HG02840 (cell line): Measurements from ENCODE around the gene NOTUM.
A peak's percentile ranks its signal among the peaks of the same experiment; 100 is the strongest.

Experiments
- ATAC-seq: cut with Tn5 transposase; IDR thresholded peaks from one replicate; pipeline ENCODE4 v1.9.1; 2021; ENCODE audit warnings: mild to moderate bottlenecking, moderate library complexity, moderate number of reproducible peaks; ENCODE audit not compliant: unreplicated experiment, low FRiP score

NOTUM gene

DNA sequence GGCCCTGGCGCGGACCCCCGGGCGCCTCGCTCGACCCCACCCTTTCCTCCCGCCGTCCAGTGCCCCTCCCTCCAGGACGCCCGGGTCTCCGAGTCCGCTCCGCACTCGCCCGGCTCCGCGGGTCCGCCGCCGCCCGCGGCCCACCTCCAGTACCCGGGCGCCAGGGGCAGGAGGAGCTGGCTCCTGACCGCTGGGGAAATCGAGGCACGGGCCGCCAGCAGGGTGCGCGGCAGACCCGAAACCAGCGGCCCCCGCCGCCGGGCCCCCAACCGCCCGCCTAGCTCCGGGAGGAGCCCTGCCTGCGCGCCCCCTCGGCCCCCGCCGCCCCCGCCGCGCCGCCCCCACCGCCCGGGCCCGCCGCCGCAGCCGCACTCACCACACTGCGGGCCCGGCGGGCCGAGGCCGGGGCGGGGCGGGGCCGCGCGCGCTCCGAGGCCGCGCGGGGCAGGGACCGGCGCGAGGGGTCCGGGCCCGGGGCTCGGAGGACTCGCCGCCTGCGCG, 33.8 kb downstream of the NOTUM start:
- peak; percentile 13 for ATAC-seq

- ATAC-seq = peak; percentile 22
These were observed 34.4 kb downstream of the NOTUM start for GRCh38 chr17:81926451-81927151.

GRCh38 chr17:81925860-81926450, 35.0 kb downstream of the NOTUM start:
- ATAC-seq = no peak

- ATAC-seq = no peak
These were observed 36.1 kb downstream of the NOTUM start for GRCh38 chr17:81924557-81925532.

DNA sequence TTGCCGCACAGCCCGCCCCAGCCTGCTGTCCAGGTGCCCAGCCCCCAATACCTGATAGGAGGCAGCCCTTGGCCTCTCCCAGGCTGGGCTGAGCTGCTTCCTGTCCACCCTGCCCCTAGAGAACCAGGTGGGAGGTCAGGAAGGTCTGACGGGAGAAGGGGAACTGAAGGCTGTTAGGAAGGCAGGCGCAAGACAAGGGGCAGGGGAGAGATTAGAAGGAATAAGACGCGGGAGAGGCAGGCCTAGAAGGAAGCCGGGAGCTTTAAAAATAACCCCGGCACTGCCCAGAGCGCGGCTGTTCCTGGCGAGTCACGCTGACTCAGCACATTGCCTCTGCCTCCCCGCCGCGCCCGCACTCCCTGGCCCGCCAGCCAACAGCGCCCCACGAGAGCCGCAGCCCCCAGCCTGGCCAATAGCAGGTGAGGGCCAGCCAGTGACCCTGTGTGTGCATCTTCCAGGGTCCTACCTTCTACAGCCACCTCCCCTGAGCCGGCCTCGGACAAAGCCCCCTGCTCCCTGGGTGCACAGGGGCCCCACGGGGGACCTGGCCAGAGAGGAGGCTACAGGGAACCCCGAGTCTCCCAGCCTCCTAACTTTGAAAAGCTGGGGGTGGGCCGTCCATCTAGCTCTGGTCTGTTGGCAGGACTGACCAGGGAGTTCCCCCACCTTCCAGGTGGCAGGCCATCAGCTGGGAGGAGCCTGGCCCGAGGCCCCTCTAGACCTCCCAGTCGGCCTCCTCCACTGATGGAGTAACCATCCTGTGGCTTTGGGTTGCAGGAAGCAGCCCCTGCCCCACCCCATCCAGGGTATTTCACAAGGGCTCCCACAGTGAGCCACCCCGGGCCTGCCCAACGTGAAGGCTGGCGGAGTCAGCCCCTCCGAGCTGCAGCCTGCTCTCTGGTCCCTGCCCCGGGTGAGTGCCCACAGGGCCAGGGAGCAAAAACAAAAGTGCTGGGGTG, 37.4 kb downstream of the NOTUM start:
- no peak for ATAC-seq

DNA sequence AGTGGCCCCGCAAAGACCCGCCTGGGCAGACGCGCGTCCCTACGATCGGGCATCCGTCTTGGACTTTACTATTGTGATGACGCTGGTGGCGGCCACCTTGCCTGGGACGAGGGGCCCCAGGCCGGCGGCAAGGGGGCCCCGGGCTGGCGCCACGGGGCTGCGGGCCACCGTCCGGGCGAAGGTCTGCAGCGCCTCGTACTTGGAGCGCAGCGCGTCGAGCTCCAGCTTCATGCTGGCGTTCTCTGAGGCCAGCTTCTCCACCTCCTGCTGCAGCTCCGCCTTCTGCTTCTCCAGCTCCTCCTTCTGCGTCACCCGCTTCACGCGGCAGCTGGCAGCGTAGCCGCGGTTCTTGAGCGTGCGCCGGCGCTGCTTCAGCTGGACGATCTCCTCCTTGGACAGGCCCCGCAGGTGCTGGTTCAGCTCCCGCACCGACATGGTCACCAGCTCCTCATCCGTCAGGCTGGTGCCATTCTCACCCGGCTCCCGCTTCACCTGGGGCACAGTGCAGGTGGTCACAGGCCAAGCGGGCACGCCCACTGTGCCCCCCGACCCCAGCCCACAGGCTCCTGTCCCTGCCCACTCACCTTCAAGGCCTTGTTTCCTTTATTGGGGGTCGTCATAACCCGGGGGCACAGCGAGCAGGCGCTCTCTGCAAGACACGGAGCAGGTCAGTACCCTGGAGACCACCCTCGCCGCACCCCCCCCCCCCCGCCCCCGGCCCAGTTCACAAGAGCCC, 38.3 kb downstream of the NOTUM start:
- no peak for ATAC-seq

- ATAC-seq = no peak
These were observed 38.9 kb downstream of the NOTUM start for GRCh38 chr17:81921996-81922565.

GRCh38 chr17:81921537-81921862, 39.5 kb downstream of the NOTUM start:
- ATAC-seq = no peak

- no peak for ATAC-seq
These were observed 40.1 kb downstream of the NOTUM start for GRCh38 chr17:81920612-81921536.

GRCh38 chr17:81918832-81919545, 42.0 kb downstream of the NOTUM start:
- ATAC-seq = no peak

DNA sequence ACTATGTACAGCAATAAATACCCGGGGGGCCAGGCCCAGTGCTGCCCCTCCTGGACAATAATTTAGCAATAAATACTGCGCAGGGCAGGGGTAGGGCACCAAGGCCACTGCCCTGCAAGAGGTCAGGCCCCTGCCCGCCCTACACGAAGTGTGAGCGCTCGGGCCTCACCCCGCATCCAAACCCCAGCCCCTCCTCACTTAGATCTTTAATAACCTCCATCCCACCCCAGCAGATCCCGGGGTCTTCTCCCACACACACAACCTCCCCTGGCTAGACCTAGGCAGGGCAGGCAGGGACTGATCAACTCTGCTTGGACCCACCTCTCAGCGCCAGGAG, 42.7 kb downstream of the NOTUM start:
- ATAC-seq = peak; percentile 20

- ATAC-seq = peak; percentile 69
These were observed 43.2 kb downstream of the NOTUM start, which contains the start of gene SIRT7 for GRCh38 chr17:81917565-81918332. Gene SIRT7 (minus strand): TSS chr17:81918176. CDS start chr17:81918131, 45 bp downstream.

GRCh38 chr17:81916234-81917001, 44.6 kb downstream of the NOTUM start:
- ATAC-seq = no peak

DNA sequence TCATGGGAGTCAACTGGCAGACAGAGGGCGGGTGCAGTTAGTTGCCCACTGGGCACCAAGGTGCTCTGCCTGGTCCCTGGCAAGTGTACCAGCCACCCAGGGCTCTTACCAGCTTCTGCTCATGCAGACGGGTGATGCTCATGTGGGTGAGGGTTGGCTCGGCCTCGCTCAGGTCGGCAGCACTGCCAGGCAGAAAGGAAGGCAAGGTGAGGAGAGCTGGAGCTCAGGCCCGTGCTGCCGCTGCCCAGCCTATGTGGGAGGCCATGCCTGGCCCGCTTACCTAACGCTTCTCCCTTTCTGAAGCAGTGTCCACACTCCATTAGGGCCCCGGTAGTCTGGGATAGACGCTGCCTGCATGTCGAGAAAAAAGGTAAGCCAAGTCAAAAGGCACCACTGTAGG, 45.7 kb downstream of the NOTUM start:
- no peak for ATAC-seq

DNA sequence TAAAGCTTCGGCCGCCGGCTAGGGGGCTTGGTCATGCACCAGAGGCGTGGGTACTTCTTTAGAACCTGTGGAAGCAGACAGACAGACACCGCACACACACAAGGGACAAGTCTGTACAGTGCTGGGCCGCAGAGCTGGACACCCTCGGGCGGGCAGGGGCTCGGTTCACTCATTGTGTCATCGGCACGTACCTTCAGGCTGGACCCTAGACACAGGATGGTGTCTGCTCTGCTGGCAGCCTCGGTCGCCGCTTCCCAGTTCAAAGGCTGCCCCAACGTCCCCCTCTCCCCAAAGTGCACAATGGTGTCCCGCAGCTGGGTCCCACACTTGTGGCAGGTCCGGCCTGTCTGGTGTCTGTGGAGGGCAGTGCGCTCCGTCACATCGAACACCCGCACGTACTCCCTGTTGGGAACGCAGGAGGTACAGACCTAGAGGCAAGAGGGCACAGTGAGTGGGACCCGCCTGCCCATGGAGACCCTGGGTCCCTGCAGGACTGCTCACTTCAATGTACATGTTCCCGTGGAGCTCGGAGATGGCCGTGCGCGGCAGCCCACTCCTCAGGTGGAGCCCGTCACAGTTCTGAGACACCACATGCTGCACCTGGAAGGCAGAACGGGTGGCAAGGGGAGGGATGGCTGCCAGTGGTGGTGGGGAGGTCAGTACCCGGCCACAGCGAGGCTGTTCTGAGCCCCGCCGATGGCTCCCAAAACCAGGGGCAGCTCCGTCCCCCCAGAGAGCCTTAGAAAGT, 46.7 kb downstream of the NOTUM start:
- no peak for ATAC-seq
